ENCODE results near the gene CD48.
"Not testable (repeated sequence)": the region's sequence is repeated elsewhere in the genome, so short reads cannot be mapped to it uniquely, and the experiment has no call there.

The CD48 gene

GRCh38 chr1:160672789-160673695 is 38.6 kb downstream of the CD48 start:
- DNase-seq, result peak; percentile 73

- no peak for DNase-seq
These were observed 39.8 kb downstream of the CD48 start for GRCh38 chr1:160671603-160672517.

- no peak for DNase-seq
These were observed 40.9 kb downstream of the CD48 start for GRCh38 chr1:160670701-160671100.

GRCh38 chr1:160669802-160670201 is 41.8 kb downstream of the CD48 start:
- no peak for DNase-seq

- DNase-seq, result no peak
These were observed 42.3 kb downstream of the CD48 start for GRCh38 chr1:160669276-160669675.

GRCh38 chr1:160667896-160668295 is 43.7 kb downstream of the CD48 start:
- DNase-seq, result no peak

- DNase-seq, result no peak
These were observed 45.6 kb downstream of the CD48 start for GRCh38 chr1:160666079-160666442.

GRCh38 chr1:160665330-160666078 is 46.1 kb downstream of the CD48 start:
- peak; percentile 22 for DNase-seq

- DNase-seq, result no peak
These were observed 47.0 kb downstream of the CD48 start for GRCh38 chr1:160664573-160665051.

- no peak for DNase-seq
These were observed 48.7 kb downstream of the CD48 start for GRCh38 chr1:160662910-160663309.

- DNase-seq, result no peak
These were observed 52.1 kb downstream of the CD48 start for GRCh38 chr1:160659566-160659965.

GRCh38 chr1:160658814-160659193 is 52.8 kb downstream of the CD48 start:
- DNase-seq, result no peak

GRCh38 chr1:160658162-160658813 is 53.3 kb downstream of the CD48 start:
- no peak for DNase-seq

- DNase-seq, result no peak
These were observed 54.3 kb downstream of the CD48 start for GRCh38 chr1:160657250-160657781.

- DNase-seq, result no peak
These were observed 54.9 kb downstream of the CD48 start for GRCh38 chr1:160656737-160657136.

- no peak for DNase-seq
These were observed 58.0 kb downstream of the CD48 start for GRCh38 chr1:160653620-160654016.

GRCh38 chr1:160652924-160653619 is 58.5 kb downstream of the CD48 start:
- DNase-seq, result no peak

- not testable (repeated sequence) for DNase-seq
These were observed 59.5 kb downstream of the CD48 start for GRCh38 chr1:160652065-160652641.

- no peak for DNase-seq
These were observed 60.1 kb downstream of the CD48 start for GRCh38 chr1:160651433-160652064.

GRCh38 chr1:160647329-160647720 is 64.3 kb downstream of the CD48 start:
- DNase-seq, result no peak
